Activated naive CD4-positive, alpha-beta T cell treated with anti-CD3 and anti-CD28 coated beads, Interleukin-2, amount 50 U/mL, for 16 hours (primary cell): ENCODE data around the gene OR4C45.
"Not testable (repeated sequence)": the region's sequence is repeated elsewhere in the genome, so short reads cannot be mapped to it uniquely, and the experiment has no call there.

Experiments
- DNase-seq: peaks from one replicate; pipeline ENCODE4 v3.0.0-alpha.2; 2020

OR4C45 gene

GRCh38 chr11:50032574-50032973 lies at the start of gene OR4C45:
TSS of gene OR4C45 (plus strand) at chr11:50032874.
- DNase-seq, result no peak

DNA sequence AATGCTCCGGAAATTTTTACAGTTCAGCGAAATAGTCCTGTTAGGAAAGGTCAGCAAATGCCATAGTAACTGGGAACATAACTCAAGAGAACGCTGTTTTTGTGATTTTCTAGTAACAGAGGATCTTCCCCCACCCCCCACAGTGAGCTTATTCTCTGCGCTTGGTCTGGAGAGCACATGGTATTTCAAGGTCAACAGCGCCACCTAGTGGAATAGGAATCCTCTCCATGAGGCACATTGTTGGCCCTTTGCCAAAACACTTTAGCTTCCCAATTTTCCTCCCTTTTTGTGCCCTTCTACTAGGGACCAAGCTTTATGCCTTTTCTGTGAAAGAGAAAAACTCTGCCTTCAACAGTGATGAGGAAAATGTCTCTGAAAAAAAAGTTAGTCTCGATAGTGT lies 37.1 kb upstream of the OR4C45 start:
- DNase-seq, result no peak

DNA sequence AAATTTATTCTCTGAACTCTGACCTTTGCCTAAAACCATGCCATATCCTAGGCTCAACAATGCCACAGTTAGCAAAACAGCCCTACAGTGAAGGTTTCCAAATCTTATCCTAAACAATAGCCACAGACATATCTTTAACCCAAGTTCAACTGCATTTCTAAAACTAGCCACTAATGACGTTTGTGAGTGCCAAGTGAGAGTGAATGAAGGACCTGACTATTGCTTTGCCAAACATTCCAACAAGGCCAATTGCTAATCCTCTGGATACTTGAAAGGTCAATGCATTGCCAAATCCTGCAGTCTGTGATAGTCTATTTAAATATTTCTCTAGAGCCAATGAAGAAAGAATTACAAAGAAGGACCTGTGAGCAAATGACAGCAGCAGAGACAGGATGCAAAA lies 2.5 kb upstream of the OR4C45 start:
- no peak for DNase-seq

DNA sequence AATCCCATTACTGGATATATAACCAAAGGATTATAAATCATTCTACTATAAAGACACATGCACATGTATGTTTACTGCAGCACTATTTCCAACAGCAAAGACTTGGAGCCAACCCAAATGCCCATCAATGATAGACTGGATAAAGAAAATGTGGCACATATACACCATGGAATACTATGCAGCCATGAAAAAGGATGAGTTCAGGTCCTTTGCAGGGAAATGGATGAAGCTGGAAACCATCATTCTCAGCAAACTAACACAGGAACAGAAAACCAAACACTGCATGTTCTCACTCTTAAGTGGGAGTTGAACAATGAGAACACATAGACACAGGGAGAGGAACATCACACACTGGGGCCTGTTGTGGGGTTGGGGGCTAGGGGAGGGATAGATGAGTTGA lies 3.6 kb downstream of the OR4C45 start:
- DNase-seq, result not testable (repeated sequence)

DNA sequence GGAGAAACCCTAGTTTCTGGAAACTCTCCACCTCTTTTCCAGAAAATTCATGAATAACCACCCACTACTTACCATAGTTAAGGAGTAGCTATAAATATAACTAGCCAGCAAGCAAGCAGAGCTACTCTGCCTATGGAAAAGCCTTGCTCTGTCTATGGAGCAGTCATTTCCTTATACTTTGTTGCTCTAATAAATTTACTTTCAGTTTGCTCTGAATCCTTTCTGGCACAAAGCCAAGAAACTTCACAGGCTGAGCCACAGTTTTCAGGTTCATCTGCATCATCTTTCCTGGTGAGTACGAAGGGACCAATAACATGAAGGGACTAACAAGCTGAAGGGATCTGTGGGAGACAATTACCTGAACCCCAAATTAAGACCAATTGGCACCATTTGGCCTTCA lies 4.6 kb downstream of the OR4C45 start:
- DNase-seq, result no peak

DNA sequence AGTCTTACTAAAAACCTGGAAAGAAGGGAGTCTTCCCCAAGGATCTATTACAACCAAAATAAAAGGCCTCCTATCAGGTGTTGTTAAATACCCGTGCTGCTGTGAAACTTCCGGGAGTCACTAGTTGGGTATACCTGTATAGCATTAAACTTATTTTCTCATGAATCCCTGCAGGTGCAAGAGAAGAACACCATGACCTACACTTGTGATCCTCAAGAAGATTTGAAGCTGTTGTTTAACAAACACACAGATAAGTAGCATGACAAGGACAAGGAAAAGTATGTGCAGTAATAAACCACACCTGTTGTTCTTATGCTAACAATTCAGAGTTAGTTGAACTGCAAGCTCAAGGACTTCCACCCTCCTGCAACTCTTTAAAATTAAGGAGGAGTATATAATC lies 12.0 kb downstream of the OR4C45 start:
- DNase-seq, result no peak

DNA sequence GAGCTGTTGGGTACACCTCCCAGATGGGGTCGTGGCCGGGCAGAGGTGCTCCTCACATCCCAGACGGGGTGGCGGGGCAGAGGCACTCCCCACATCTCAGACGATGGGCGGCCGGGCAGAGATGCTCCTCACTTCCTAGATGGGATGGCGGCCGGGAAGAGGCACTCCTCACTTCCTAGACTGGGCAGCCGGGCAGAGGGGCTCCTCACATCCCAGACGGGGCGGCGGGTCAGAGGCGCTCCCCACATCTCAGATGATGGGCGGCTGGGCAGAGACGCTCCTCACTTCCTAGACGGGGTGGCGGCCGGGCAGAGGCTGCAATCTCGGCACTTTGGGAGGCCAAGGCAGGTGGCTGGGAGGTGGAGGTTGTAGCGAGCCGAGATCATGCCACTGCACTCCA lies 30.4 kb downstream of the OR4C45 start:
- not testable (repeated sequence) for DNase-seq

- no peak for DNase-seq
Measured at GRCh38 chr11:50070389-50070788, 37.7 kb downstream of the OR4C45 start.

DNA sequence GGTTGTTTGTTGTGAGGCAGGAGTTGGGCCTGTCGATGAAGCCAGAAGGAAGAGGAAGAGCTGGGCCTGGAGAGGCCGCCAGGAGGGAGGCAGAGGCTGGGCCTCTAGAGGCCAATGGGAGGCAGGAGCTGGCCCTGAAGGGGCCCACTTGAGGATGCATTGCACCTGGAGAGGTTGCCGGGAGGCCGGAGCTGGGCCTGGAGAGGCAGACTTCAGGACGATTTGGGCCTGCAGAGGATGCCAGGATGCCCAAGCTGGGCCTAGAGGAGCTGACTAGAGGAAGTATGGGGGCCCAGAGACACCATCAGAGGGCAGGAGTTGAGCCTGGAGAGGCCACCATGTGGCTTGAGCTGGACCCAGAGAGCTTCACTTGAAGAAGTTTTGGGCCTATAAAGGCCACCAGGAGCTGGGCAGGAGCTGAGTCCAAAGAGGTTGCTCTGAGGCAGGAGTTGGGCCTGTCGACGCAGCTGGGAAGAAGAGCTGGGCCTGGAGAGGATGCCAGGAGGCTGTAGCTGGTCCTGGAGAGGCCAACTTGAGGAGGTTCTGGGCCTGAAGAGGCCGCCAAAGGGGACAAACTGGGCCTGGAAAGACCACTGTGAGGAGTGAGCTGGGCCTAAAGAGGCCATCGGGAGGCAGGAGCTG lies 39.0 kb downstream of the OR4C45 start:
- no peak for DNase-seq

DNA sequence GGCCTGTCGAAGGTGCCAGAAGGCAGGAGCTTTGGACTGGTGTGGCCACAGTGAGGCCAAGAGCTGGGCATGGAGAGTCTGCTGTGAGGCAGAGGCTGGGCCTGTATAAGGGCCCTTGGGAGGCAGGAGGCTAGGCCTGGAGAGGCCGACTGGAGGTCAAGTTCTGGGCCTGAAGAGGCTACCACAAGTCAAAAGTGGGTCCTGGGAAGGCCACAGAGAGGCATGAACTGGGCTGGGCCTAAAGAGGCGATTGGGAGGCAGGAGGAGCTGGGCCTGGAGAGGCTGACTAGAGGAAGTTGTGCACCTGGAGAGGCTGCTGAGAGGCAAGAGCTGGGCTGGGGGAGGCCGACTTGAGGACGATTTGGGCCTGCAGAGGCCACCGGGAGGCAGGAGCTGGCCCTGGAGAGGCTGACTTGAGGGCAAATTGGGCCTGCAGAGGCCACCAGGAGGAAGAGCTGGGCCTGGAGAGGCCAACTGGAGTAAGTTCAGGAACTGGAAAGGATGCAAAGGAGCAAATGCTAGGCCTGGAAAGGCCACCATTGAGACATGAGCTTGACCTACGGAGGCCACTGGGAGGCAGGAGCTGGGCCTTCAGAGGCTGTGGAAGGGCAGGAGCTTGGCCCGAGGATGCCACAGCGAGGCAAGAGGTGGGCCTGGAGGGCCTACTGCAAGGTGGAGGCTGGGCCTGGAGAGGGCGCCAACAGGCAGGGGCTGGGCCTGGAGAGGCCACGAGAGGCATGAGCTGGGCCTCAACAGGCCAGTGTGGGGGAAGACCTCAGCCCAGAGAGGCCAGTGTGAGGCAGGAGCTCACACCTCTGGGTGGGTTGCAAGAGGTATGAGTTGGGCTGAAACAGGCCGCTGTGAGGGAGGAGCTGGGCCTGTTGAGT lies 39.8 kb downstream of the OR4C45 start:
- no peak for DNase-seq

- no peak for DNase-seq
Measured at GRCh38 chr11:50073113-50074105, 40.7 kb downstream of the OR4C45 start.

DNA sequence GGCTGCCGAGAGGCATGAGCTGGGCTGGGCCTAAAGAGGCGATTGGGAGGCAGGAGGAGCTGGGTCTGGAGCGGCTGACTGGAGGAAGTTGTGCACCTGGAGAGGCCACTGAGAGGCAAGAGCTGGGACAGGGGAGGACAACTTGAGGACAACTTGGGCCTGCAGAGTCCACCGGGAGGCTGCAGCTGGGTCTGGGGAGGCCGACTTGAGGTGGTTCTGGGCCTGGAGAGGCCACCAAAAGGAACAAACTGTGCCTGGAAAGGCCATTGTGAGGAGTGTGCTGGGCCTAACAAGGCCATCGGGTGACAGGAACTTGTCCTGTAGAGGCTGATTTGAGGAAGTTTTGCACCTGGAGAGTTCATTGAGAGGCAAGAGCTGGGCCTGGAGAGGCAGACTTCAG lies 41.5 kb downstream of the OR4C45 start:
- DNase-seq, result no peak

- no peak for DNase-seq
Measured at GRCh38 chr11:50075856-50076255, 43.2 kb downstream of the OR4C45 start.

GRCh38 chr11:50077526-50077925 lies 44.9 kb downstream of the OR4C45 start:
- DNase-seq, result no peak

DNA sequence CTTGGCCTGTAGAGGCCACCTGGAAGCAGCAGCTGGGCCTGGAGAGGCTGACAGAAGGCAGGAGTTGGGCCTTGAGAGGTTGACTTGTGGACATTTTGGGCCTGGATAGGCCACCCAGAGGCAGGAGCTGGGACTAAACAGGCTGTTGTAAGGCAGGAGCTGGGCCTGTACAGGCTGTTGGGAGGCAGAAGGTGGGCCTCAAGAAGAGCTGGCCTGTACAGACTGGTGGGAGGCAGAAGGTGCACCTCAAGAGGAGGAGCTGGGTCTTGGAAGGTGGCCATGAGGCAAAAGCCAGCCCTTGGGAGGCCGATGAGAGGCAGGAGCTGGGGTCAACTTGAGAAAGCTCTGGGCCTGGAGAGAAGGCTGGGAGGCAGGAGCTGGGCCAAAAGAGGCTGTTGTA lies 45.3 kb downstream of the OR4C45 start:
- DNase-seq, result no peak

GRCh38 chr11:50078946-50079345 lies 46.3 kb downstream of the OR4C45 start:
- not testable (repeated sequence) for DNase-seq

GRCh38 chr11:50080256-50080655 lies 47.6 kb downstream of the OR4C45 start:
- no peak for DNase-seq
